GM20000 (cell line): ENCODE data around the gene CRP.
"Not testable (repeated sequence)": the region's sequence is repeated elsewhere in the genome, so short reads cannot be mapped to it uniquely, and the experiment has no call there.

Experiments
- DNase-seq: peaks from one replicate; pipeline ENCODE4 v3.0.0; 2012; ENCODE audit warnings: low spot score
- TF ChIP-seq, protein P1 (sequence below): IDR thresholded peaks from 2 replicates; pipeline ENCODE4 v1.5.1; 2012; ENCODE audit warnings: mild to moderate bottlenecking, control low read depth; ENCODE audit errors: extremely low read depth, missing control alignments

Gene CRP

GRCh38 chr1:159700312-159700711 lies 14.1 kb downstream of the CRP start:
- no peak for DNase-seq
- TF ChIP-seq, protein P1, sequence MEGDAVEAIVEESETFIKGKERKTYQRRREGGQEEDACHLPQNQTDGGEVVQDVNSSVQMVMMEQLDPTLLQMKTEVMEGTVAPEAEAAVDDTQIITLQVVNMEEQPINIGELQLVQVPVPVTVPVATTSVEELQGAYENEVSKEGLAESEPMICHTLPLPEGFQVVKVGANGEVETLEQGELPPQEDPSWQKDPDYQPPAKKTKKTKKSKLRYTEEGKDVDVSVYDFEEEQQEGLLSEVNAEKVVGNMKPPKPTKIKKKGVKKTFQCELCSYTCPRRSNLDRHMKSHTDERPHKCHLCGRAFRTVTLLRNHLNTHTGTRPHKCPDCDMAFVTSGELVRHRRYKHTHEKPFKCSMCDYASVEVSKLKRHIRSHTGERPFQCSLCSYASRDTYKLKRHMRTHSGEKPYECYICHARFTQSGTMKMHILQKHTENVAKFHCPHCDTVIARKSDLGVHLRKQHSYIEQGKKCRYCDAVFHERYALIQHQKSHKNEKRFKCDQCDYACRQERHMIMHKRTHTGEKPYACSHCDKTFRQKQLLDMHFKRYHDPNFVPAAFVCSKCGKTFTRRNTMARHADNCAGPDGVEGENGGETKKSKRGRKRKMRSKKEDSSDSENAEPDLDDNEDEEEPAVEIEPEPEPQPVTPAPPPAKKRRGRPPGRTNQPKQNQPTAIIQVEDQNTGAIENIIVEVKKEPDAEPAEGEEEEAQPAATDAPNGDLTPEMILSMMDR = no peak

DNA sequence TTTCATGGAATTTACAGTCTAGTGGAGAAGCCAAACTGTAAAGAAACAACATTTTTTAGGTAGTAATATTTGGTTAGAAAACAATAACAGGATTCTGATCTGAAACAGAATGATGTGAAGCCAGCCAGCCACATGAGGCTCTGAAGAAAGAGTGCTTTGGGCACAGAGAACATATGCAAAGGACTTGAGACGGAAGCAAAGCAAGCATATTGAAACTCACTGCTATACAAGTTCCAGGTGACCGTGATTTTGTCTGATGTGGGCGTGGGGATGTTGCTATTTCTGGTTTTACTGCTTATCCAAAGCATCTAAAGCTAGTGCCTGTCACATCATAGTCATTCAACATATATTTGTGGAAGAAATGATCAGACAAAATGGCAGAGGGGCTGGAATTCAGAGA lies 14.7 kb downstream of the CRP start:
- TF ChIP-seq, protein P1 = no peak
- DNase-seq = no peak

DNA sequence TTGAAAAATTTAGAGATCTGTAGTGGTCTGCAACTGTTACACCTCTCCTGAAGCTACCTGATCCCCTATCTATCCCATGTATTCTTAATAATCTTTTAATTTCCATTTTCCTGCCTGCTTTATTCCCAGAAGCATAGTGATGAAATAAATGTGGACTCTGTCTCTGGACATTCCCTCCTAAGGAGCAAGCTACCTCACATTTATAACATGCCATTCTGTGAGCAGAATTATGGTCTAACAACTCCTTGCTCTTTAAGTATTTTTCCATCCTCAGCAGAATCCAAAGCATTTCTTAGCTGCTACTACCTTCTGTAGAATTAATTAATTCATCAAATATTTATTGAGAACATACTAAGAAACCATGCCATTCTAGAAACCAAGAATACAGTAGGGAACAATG lies 15.1 kb downstream of the CRP start:
- TF ChIP-seq, protein P1 = no peak
- DNase-seq = no peak

- TF ChIP-seq, protein P1 = no peak
- DNase-seq = no peak
These were observed 26.9 kb downstream of the CRP start for GRCh38 chr1:159687511-159687910.

GRCh38 chr1:159686599-159687299 lies 27.6 kb downstream of the CRP start:
- DNase-seq = no peak
- TF ChIP-seq, protein P1 = no peak

DNA sequence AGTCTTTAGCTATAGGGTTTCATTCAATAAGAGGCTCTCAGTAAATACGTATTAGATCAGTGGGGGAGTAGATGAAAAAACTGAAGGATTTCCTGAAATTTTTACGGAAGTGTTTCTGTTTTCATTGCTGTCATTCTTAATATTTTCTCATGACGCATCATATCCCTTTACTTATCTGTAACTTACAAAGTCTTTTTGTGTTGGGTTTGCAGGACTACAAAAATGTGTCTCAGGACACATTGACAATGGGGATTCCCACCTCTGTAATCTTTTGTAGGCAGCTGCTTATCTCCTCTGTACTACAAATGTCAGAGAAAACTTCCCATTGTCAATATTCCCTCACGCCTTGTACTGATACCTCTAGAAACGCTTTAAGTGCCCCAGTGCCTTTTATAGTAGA lies 35.5 kb downstream of the CRP start:
- DNase-seq = no peak
- TF ChIP-seq, protein P1 = no peak

- DNase-seq = no peak
- TF ChIP-seq, protein P1 = no peak
These were observed 39.3 kb downstream of the CRP start for GRCh38 chr1:159675046-159675445.

- DNase-seq = not testable (repeated sequence)
These were observed 42.0 kb downstream of the CRP start for GRCh38 chr1:159672390-159672789.
